ENCODE results near the gene CDX2. TPM values are rescaled to one million over a fixed set of nuclear protein-coding genes. Genes with fewer than 3 reads are reported as not detected.

Gene CDX2
- total RNA-seq, 1 donor from 2014 or later, result 24.8 TPM

DNA sequence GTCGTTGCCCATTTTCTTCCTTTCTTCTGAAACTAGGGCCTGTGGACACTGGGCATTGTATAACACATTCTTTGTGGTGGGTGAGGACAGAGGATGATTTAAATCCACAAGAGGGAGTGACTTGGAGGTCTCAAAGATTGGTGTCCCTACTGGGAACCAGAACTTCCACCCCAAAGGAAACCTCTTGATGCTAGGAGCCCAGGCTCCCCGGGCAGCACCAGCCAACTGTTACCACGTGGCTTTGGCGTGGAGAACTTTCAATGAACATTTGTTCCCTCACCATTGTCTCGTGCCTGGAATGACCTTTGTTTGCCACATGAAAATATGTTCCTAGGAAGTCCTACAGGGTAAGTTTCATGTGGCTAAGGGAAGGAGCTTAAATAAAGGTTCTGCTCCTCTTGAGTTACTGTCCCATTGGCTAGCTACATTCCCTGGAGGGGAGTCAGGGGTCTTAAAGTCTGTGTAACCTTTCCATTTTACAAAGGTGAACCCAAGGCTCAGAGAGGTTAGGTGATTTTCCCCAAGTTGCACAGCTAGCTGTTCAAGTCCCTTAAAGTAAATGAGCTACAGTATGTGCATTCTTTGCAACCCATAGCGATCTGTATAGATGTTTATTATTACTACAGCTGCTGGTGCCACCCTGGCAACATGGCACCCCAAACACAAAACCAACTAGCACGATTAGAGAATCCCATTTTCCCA lies 5.0 kb upstream of the CDX2 start:
- Mint-ChIP-seq H3K9me3 (ENCODE audit: low read depth) (no peaks in the 10 kb centered on the region), H3K4me3 (ENCODE audit: low read depth) (no peak overlapping the region), H3K36me3 (ENCODE audit: insufficient read depth) (no peaks in the 10 kb centered on the region), H3K4me1 (ENCODE audit: low read depth) (peaks cover 21% of the 10 kb centered on the region), H3K27ac (no peak overlapping the region), H3K27me3 (peaks cover 91% of the 10 kb centered on the region)
- TF ChIP-seq, protein P1, sequence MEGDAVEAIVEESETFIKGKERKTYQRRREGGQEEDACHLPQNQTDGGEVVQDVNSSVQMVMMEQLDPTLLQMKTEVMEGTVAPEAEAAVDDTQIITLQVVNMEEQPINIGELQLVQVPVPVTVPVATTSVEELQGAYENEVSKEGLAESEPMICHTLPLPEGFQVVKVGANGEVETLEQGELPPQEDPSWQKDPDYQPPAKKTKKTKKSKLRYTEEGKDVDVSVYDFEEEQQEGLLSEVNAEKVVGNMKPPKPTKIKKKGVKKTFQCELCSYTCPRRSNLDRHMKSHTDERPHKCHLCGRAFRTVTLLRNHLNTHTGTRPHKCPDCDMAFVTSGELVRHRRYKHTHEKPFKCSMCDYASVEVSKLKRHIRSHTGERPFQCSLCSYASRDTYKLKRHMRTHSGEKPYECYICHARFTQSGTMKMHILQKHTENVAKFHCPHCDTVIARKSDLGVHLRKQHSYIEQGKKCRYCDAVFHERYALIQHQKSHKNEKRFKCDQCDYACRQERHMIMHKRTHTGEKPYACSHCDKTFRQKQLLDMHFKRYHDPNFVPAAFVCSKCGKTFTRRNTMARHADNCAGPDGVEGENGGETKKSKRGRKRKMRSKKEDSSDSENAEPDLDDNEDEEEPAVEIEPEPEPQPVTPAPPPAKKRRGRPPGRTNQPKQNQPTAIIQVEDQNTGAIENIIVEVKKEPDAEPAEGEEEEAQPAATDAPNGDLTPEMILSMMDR (IDR thresholded peaks at IDR 0.05; ENCODE audit: unreplicated experiment), result no peak
- DNase-seq (ENCODE audit: low spot score, unreplicated experiment), result no peak

- Mint-ChIP-seq H3K27ac (no peak overlapping the region), H3K4me3 (ENCODE audit: low read depth) (no peak overlapping the region), H3K27me3 (peaks cover 84% of the 10 kb centered on the region), H3K36me3 (ENCODE audit: insufficient read depth) (no peaks in the 10 kb centered on the region), H3K9me3 (ENCODE audit: low read depth) (no peaks in the 10 kb centered on the region), H3K4me1 (ENCODE audit: low read depth) (peaks cover 18% of the 10 kb centered on the region)
- TF ChIP-seq, protein P1 (IDR thresholded peaks at IDR 0.05; ENCODE audit: unreplicated experiment), result no peak
- DNase-seq (ENCODE audit: low spot score, unreplicated experiment), result peak; percentile 6
Observed at GRCh38 chr13:27973291-27973690, 4.2 kb upstream of the CDX2 start.

- Mint-ChIP-seq H3K27me3 (peaks cover 87% of the 10 kb centered on the region), H3K9me3 (ENCODE audit: low read depth) (no peaks in the 10 kb centered on the region), H3K4me3 (ENCODE audit: low read depth) (no peak overlapping the region), H3K36me3 (ENCODE audit: insufficient read depth) (no peaks in the 10 kb centered on the region), H3K4me1 (ENCODE audit: low read depth) (peaks cover 22% of the 10 kb centered on the region), H3K27ac (no peak overlapping the region)
- no peak for DNase-seq (ENCODE audit: low spot score, unreplicated experiment)
- TF ChIP-seq, protein P1 (IDR thresholded peaks at IDR 0.05; ENCODE audit: unreplicated experiment), result no peak
Observed at GRCh38 chr13:27972478-27972820, 3.3 kb upstream of the CDX2 start.

DNA sequence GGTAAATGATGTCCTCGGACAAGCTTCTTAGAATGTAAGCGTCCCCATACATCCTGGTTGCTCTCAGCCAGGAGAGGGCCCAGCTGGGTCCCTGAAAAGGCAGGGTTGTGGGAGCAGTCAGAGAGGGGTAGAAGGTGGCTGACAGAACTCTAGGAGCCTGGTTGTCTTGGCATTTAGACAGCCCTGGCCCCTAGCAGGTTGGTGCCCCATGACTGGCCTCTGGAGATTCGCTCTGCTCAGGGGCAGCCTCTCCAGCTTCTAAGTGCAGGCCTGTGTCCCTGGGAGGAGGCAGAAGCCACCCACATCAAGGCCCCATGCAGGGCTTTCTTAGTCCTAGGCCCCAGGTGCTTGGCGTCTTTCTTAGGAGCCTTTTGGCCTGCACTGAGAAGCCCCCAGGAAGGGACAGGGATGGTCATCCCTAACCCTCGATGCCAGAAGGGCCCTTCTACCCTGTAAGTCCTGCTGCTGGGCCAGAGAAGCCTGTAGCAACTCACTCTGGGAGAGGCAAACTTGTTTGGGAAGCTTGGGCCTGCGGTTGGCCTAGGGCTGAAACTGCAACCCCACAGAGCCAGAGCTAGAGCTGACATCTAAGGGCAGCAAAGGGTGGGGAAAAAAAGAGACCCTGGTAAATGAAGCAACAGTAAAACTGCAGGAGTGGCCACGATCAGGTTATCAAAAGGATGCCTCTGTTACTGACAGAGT lies 2.8 kb upstream of the CDX2 start:
- TF ChIP-seq, protein P1 (IDR thresholded peaks at IDR 0.05; ENCODE audit: unreplicated experiment), result no peak
- Mint-ChIP-seq H3K36me3 (ENCODE audit: insufficient read depth) (no peaks in the 10 kb centered on the region), H3K27me3 (peaks cover 86% of the 10 kb centered on the region), H3K4me3 (ENCODE audit: low read depth) (no peak overlapping the region), H3K4me1 (ENCODE audit: low read depth) (peaks cover 28% of the 10 kb centered on the region), H3K27ac (no peak overlapping the region), H3K9me3 (ENCODE audit: low read depth) (no peaks in the 10 kb centered on the region)
- no peak for DNase-seq (ENCODE audit: low spot score, unreplicated experiment)

DNA sequence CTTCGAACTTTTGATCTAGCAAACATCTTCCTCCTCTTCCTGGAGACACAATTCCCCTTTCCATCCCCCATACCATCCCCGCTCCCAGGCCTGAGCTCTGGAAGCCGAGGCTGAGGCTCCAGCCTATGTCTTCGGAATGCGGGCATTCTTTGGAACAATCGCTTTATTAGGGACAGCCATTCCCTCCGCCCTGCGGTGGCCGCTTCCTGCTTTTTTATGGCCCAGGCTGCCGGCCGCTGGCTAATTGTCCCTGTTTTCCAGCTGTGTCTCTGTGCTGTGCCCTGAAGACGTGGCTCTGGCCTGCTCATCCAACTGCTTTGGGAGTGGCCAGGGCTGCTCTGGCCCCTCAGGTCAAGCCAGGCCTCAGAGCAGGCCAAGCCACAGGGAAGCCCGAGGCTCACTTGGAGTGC lies 2.1 kb upstream of the CDX2 start:
- peaks cover 81% of the 10 kb centered on the region for H3K27me3 Mint-ChIP-seq
- H3K4me3 Mint-ChIP-seq (ENCODE audit: low read depth), result no peak overlapping the region
- no peak overlapping the region for H3K27ac Mint-ChIP-seq
- H3K9me3 Mint-ChIP-seq (ENCODE audit: low read depth), result no peaks in the 10 kb centered on the region
- TF ChIP-seq, protein P1 (IDR thresholded peaks at IDR 0.05; ENCODE audit: unreplicated experiment), result no peak
- no peak for DNase-seq (ENCODE audit: low spot score, unreplicated experiment)
- no peaks in the 10 kb centered on the region for H3K36me3 Mint-ChIP-seq (ENCODE audit: insufficient read depth)
- H3K4me1 Mint-ChIP-seq (ENCODE audit: low read depth), result peaks cover 32% of the 10 kb centered on the region

All from progenitor cell of endocrine pancreas (in vitro differentiated cells).